Prostate gland (tissue), 2 donors: ENCODE results near the gene CACNG7. TPM values are rescaled to one million over a fixed set of nuclear protein-coding genes. Genes with fewer than 3 reads are reported as not detected.

Source experiments
- DNase-seq: peaks from one replicate; pipeline ENCODE4 v3.0.0-alpha.2; 2019; ENCODE audit warnings: low spot score
- H3K27ac ChIP-seq, 2 donors: fragments of 200-600 bp; sonication (generic); 2 replicates each; pipeline ENCODE4 v1.5.1; 2017 to 2019
- H3K27me3 ChIP-seq: fragments of 200-600 bp; sonication (generic); replicated peaks from 2 replicates; pipeline ENCODE4 v1.5.1; 2019; ENCODE audit not compliant: insufficient read depth
- H3K36me3 ChIP-seq, 2 donors: fragments of 200-600 bp; sonication (generic); 1 replicate in 1 of 2; 2 replicates in 1 of 2; pipeline versions ENCODE4 v1.5.1 to v1.8.1; 2017 to 2019
- H3K4me1 ChIP-seq: fragments of 200-600 bp; sonication (generic); replicated peaks from 2 replicates; pipeline ENCODE4 v1.5.1; 2019
- H3K4me3 ChIP-seq, 2 donors: fragments of 200-600 bp; sonication (generic); 2 replicates each; pipeline ENCODE4 v1.5.1; 2017 to 2019
- H3K9me3 ChIP-seq: fragments of 200-600 bp; sonication (generic); 2 replicates; pipeline ENCODE4 v1.5.1; 2017
- POLR2A ChIP-seq: fragments of 450-650 bp; IDR thresholded peaks from one replicate; pipeline ENCODE4 v1.6.1; 2016; ENCODE audit warnings: antibody characterized with exemption, mild to moderate bottlenecking
- POLR2AphosphoS5 ChIP-seq: sonication (generic); formaldehyde crosslinking; IDR thresholded peaks from one replicate; pipeline ENCODE4 v1.6.1; 2017; ENCODE audit warnings: antibody characterized with exemption
- WGBS: methylation state at CpG from one replicate; pipeline ENCODE4 v1.1.5; 2018; 5-methylcytosine and 5-hydroxymethylcytosine counted together
- intact Hi-C: fragments of 100-400 bp; cut with DNase I; formaldehyde crosslinking; loops from one replicate; pipeline ENCODE4 v1.14.2; 2022
- total RNA-seq, 2 donors: library from RNA; depleted of rRNA; stranded (reverse); fragments of >200 nt; gene quantifications; one replicate each; pipeline ENCODE4 v1.1.0, GENCODE V29; 2016
- TF ChIP-seq, protein P1 (sequence below), 4 experiments: fragments of 200-600 bp in 2 of 4; fragments of 450-650 bp in 2 of 4; sonication (generic) in 2 of 4; IDR thresholded peaks; 1 replicate in 3 of 4; 2 replicates in 1 of 4; pipeline ENCODE4 v1.5.1; 2016 to 2019; ENCODE audit warnings: antibody characterized with exemption in 4 of 4, mild to moderate bottlenecking in 2 of 4, moderate library complexity in 2 of 4

CACNG7 gene
- total RNA-seq, 2 donors from 2014 or later = not detected

- no peak for TF ChIP-seq POLR2A
- TF ChIP-seq, protein P1, sequence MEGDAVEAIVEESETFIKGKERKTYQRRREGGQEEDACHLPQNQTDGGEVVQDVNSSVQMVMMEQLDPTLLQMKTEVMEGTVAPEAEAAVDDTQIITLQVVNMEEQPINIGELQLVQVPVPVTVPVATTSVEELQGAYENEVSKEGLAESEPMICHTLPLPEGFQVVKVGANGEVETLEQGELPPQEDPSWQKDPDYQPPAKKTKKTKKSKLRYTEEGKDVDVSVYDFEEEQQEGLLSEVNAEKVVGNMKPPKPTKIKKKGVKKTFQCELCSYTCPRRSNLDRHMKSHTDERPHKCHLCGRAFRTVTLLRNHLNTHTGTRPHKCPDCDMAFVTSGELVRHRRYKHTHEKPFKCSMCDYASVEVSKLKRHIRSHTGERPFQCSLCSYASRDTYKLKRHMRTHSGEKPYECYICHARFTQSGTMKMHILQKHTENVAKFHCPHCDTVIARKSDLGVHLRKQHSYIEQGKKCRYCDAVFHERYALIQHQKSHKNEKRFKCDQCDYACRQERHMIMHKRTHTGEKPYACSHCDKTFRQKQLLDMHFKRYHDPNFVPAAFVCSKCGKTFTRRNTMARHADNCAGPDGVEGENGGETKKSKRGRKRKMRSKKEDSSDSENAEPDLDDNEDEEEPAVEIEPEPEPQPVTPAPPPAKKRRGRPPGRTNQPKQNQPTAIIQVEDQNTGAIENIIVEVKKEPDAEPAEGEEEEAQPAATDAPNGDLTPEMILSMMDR (IDR thresholded peaks at IDR 0.05) = no peak
- TF ChIP-seq POLR2AphosphoS5 = no peak
- Histone ChIP-seq H3K27ac (no peak overlapping the region), H3K9me3 (no peaks in the 10 kb centered on the region), H3K36me3 (no peaks in the 10 kb centered on the region), H3K27me3 (peaks cover 3% of the 10 kb centered on the region), H3K4me3 (no peak overlapping the region), H3K4me1 (no peaks in the 10 kb centered on the region)
- 53% methylated on average over 11 of the region's 11 CpGs for WGBS
- no peak for DNase-seq
- intact Hi-C loops = no loop called here
Observed at GRCh38 chr19:53951436-53951835, 42.4 kb downstream of the CACNG7 start.

DNA sequence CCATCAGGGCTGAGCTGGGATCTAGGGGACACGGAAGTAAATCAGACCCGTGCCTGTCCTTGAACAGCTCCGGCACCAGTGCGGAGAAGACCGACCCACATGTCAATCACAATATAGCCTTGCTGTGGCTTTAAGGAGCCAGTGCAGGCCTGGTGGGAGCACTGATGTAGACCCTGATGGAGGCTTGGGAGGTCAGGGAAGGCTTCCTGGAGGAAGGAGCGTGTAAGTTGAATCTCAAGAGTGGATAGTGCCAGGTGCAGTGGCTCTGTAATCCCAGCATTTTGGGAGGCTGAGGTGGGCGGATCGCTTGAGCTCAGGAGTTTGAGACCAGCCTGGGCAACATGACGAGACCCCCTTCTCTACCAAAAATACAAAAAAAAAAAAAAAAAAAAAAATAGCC, 42.9 kb downstream of the CACNG7 start:
- peaks cover 3% of the 10 kb centered on the region for H3K27me3 ChIP-seq
- H3K36me3 ChIP-seq = no peaks in the 10 kb centered on the region
- 76% methylated on average over 9 of the region's 9 CpGs for WGBS
- H3K9me3 ChIP-seq = no peaks in the 10 kb centered on the region
- H3K4me3 ChIP-seq = no peak overlapping the region
- H3K4me1 ChIP-seq = no peaks in the 10 kb centered on the region
- DNase-seq = no peak
- intact Hi-C loops = no loop called here
- TF ChIP-seq POLR2A = no peak
- TF ChIP-seq, protein P1 (IDR thresholded peaks at IDR 0.05) = no peak
- no peak for TF ChIP-seq POLR2AphosphoS5
- H3K27ac ChIP-seq = no peak overlapping the region

DNA sequence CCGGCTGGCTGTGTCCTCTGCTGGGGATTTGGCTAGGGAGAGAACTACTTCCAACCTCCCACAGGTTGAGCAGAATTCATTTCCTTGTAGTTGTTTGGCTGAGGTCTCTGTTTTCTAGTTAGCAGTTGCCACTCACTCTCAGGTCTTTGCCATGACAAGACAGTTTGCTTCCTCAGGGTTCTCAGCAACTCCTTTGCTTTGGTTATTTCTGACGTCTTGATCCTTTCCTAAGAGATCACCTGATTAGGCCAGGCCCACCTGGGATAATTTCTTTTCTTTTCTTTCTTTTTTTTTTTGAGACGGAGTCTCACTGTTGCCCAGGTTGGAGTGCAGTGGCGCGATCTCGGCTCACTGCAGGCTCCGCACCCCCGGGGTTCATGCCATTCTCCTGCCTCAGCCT, 44.3 kb downstream of the CACNG7 start:
- no peak for TF ChIP-seq POLR2A
- TF ChIP-seq, protein P1 (IDR thresholded peaks at IDR 0.05) = no peak
- no peak for TF ChIP-seq POLR2AphosphoS5
- Histone ChIP-seq H3K4me1 (no peaks in the 10 kb centered on the region), H3K4me3 (no peak overlapping the region), H3K27me3 (no peaks in the 10 kb centered on the region), H3K27ac (no peak overlapping the region), H3K36me3 (no peaks in the 10 kb centered on the region), H3K9me3 (no peaks in the 10 kb centered on the region)
- intact Hi-C loops = no loop called here
- DNase-seq = no peak
- 92% methylated on average over 8 of the region's 8 CpGs for WGBS

- no peaks in the 10 kb centered on the region for H3K36me3 ChIP-seq
- 2% methylated on average over 15 of the region's 15 CpGs for WGBS
- no peak for DNase-seq
- no peaks in the 10 kb centered on the region for H3K4me1 ChIP-seq
- TF ChIP-seq POLR2AphosphoS5 (no peak), POLR2A (no peak)
- TF ChIP-seq, protein P1 (IDR thresholded peaks at IDR 0.05) = no peak
- H3K4me3 ChIP-seq = no peak overlapping the region
- peaks cover 19% of the 10 kb centered on the region for H3K27me3 ChIP-seq
- intact Hi-C loops = no loop called here
- no peak overlapping the region for H3K27ac ChIP-seq
- H3K9me3 ChIP-seq = no peaks in the 10 kb centered on the region
Observed at GRCh38 chr19:53957448-53958167, 48.5 kb downstream of the CACNG7 start.

DNA sequence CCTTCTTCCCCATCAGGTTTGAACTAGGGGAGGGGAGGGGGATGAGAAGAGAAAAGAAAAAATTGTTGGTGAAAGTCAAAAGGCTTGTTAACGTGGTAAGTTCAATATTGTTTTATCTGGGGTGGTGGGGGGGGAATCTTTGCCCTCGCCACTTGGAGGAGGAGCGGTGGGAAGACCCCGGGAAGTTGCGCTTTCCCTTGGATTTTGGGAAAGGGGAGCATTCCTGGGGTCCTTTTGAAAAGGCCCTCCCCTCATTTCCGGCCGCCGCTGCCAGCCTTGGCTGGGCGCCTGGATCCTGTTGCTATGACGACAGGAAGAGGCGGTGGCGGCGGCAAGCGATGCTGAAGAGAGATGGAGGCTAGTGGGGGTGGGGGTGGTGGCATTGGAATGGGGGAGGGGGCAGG, 49.1 kb downstream of the CACNG7 start:
- H3K9me3 ChIP-seq = no peaks in the 10 kb centered on the region
- TF ChIP-seq POLR2AphosphoS5 (no peak), POLR2A (no peak)
- TF ChIP-seq, protein P1 (IDR thresholded peaks at IDR 0.05) = no peak
- H3K4me1 ChIP-seq = no peaks in the 10 kb centered on the region
- intact Hi-C loops = no loop called here
- no peak overlapping the region for H3K27ac ChIP-seq
- DNase-seq = no peak
- H3K4me3 ChIP-seq = no peak overlapping the region
- peaks cover 22% of the 10 kb centered on the region for H3K27me3 ChIP-seq
- H3K36me3 ChIP-seq = no peaks in the 10 kb centered on the region
- 3% methylated on average over 14 of the region's 14 CpGs for WGBS
